GM18867 (cell line): Measurements from ENCODE around the gene GABBR2.

Source experiments
- ATAC-seq: cut with Tn5 transposase; IDR thresholded peaks from one replicate; pipeline ENCODE4 v1.9.1; 2021; ENCODE audit warnings: mild to moderate bottlenecking, moderate library complexity; ENCODE audit not compliant: unreplicated experiment

Gene GABBR2

GRCh38 chr9:98378794-98379193, 329.9 kb downstream of the GABBR2 start:
- ATAC-seq, result no peak

- ATAC-seq, result no peak
Measured at GRCh38 chr9:98378206-98378780, 330.4 kb downstream of the GABBR2 start.

- ATAC-seq, result no peak
Measured at GRCh38 chr9:98375138-98375726, 333.5 kb downstream of the GABBR2 start.

GRCh38 chr9:98374385-98375051, 334.2 kb downstream of the GABBR2 start:
- no peak for ATAC-seq

- ATAC-seq, result no peak
Measured at GRCh38 chr9:98373609-98374008, 335.1 kb downstream of the GABBR2 start.

- no peak for ATAC-seq
Measured at GRCh38 chr9:98372077-98372836, 336.5 kb downstream of the GABBR2 start.

GRCh38 chr9:98370976-98371315, 337.8 kb downstream of the GABBR2 start:
- no peak for ATAC-seq

GRCh38 chr9:98370300-98370975, 338.3 kb downstream of the GABBR2 start:
- no peak for ATAC-seq

GRCh38 chr9:98369896-98370295, 338.8 kb downstream of the GABBR2 start:
- ATAC-seq, result no peak

GRCh38 chr9:98369471-98369870, 339.3 kb downstream of the GABBR2 start:
- no peak for ATAC-seq

- no peak for ATAC-seq
Measured at GRCh38 chr9:98369066-98369425, 339.7 kb downstream of the GABBR2 start.

GRCh38 chr9:98368366-98369065, 340.2 kb downstream of the GABBR2 start:
- ATAC-seq, result no peak

- no peak for ATAC-seq
Measured at GRCh38 chr9:98367923-98368322, 340.8 kb downstream of the GABBR2 start.

GRCh38 chr9:98367371-98367900, 341.3 kb downstream of the GABBR2 start:
- no peak for ATAC-seq

- ATAC-seq, result no peak
Measured at GRCh38 chr9:98365781-98366180, 343.0 kb downstream of the GABBR2 start.

GRCh38 chr9:98365227-98365669, 343.5 kb downstream of the GABBR2 start:
- no peak for ATAC-seq

- no peak for ATAC-seq
Measured at GRCh38 chr9:98364086-98364485, 344.6 kb downstream of the GABBR2 start.

- ATAC-seq, result no peak
Measured at GRCh38 chr9:98363644-98364043, 345.1 kb downstream of the GABBR2 start.

GRCh38 chr9:98362624-98363252, 346.0 kb downstream of the GABBR2 start:
- no peak for ATAC-seq

- no peak for ATAC-seq
Measured at GRCh38 chr9:98361645-98362044, 347.1 kb downstream of the GABBR2 start.
